DND-41 (cell line): Measurements from ENCODE around the gene FHIT.

Experiments used
- ATAC-seq: fragments of 200-7000 bp; cut with Tn5 transposase; 3 replicates; pipeline ENCODE4 v1.9.1; 2021; ENCODE audit warnings: low read depth; ENCODE audit not compliant: insufficient read depth
- DNase-seq: peaks from one replicate; pipeline ENCODE4 v3.0.0-alpha.2; 2020
- H2AFZ ChIP-seq: 2 replicates; pipeline ENCODE4 v1.6.0; 2012; ENCODE audit warnings: low read depth, low read length
- H3K27ac ChIP-seq: 2 replicates; pipeline ENCODE4 v1.5.1; 2012; ENCODE audit warnings: low read length, inconsistent platforms
- H3K27me3 ChIP-seq: fragments of 200-600 bp; sonication (generic); 2 replicates; pipeline ENCODE4 v1.6.0; 2012; ENCODE audit warnings: low read length, mild to moderate bottlenecking, inconsistent platforms; ENCODE audit not compliant: insufficient read depth, poor library complexity
- H3K36me3 ChIP-seq: 2 replicates; pipeline ENCODE4 v1.5.1; 2012; ENCODE audit warnings: low read length, inconsistent platforms; ENCODE audit not compliant: insufficient read depth
- H3K4me1 ChIP-seq: 2 replicates; pipeline ENCODE4 v1.5.1; 2012; ENCODE audit warnings: mild to moderate bottlenecking, low read length; ENCODE audit not compliant: insufficient read depth
- H3K4me2 ChIP-seq: 2 replicates; pipeline ENCODE4 v1.6.0; 2012; ENCODE audit warnings: mild to moderate bottlenecking, moderate library complexity, low read length, inconsistent platforms; ENCODE audit not compliant: insufficient read depth
- H3K4me3 ChIP-seq, 2 experiments: fragments of 200-600 bp in 1 of 2; shearing (Covaris generic) in 1 of 2; 2 replicates each; pipeline ENCODE4 v1.5.1; 2012 to 2016; ENCODE audit warnings: inconsistent platforms in 2 of 2, low read length in 2 of 2, mild to moderate bottlenecking in 2 of 2, low read depth in 1 of 2, moderate library complexity in 1 of 2
- H3K79me2 ChIP-seq: 2 replicates; pipeline ENCODE4 v1.6.0; 2012; ENCODE audit warnings: low read length, inconsistent platforms; ENCODE audit not compliant: insufficient read depth
- H3K9ac ChIP-seq: 2 replicates; pipeline ENCODE4 v1.6.0; 2012; ENCODE audit warnings: low read depth, mild to moderate bottlenecking, inconsistent platforms, low read length, moderate library complexity
- H3K9me3 ChIP-seq: 2 replicates; pipeline ENCODE4 v1.5.1; 2012; ENCODE audit warnings: low read length, moderate library complexity, mild to moderate bottlenecking, inconsistent platforms; ENCODE audit not compliant: insufficient read depth, severe bottlenecking
- H4K20me1 ChIP-seq: 2 replicates; pipeline ENCODE4 v1.6.0; 2012; ENCODE audit warnings: low read length; ENCODE audit not compliant: insufficient read depth
- EZH2 ChIP-seq: IDR thresholded peaks from 3 replicates; pipeline ENCODE4 v1.6.1; 2012; ENCODE audit warnings: borderline replicate concordance, low read depth, mild to moderate bottlenecking, moderate library complexity, low read length, inconsistent platforms; ENCODE audit not compliant: severe bottlenecking
- TF ChIP-seq, protein P1 (sequence below): IDR thresholded peaks from 2 replicates; pipeline ENCODE4 v1.5.1; 2012; ENCODE audit warnings: borderline replicate concordance, low read length, moderate library complexity, mild to moderate bottlenecking; ENCODE audit not compliant: poor library complexity, severe bottlenecking; ENCODE audit errors: extremely low read depth

FHIT gene

GRCh38 chr3:60444898-60445437 is 806.3 kb downstream of the FHIT start:
- H3K27me3 ChIP-seq: no peaks in the 10 kb centered on the region
- H3K4me2 ChIP-seq: no peak overlapping the region
- no peaks in the 10 kb centered on the region for H4K20me1 ChIP-seq
- DNase-seq (no peak), ATAC-seq (no peak)
- H3K4me1 ChIP-seq: no peaks in the 10 kb centered on the region
- H2AFZ ChIP-seq: no peak overlapping the region
- peaks cover 6% of the 10 kb centered on the region for H3K9me3 ChIP-seq
- H3K27ac ChIP-seq: no peak overlapping the region
- H3K4me3 ChIP-seq: no peak overlapping the region
- no peak for TF ChIP-seq EZH2
- TF ChIP-seq, protein P1, sequence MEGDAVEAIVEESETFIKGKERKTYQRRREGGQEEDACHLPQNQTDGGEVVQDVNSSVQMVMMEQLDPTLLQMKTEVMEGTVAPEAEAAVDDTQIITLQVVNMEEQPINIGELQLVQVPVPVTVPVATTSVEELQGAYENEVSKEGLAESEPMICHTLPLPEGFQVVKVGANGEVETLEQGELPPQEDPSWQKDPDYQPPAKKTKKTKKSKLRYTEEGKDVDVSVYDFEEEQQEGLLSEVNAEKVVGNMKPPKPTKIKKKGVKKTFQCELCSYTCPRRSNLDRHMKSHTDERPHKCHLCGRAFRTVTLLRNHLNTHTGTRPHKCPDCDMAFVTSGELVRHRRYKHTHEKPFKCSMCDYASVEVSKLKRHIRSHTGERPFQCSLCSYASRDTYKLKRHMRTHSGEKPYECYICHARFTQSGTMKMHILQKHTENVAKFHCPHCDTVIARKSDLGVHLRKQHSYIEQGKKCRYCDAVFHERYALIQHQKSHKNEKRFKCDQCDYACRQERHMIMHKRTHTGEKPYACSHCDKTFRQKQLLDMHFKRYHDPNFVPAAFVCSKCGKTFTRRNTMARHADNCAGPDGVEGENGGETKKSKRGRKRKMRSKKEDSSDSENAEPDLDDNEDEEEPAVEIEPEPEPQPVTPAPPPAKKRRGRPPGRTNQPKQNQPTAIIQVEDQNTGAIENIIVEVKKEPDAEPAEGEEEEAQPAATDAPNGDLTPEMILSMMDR: no peak
- H3K36me3 ChIP-seq: no peaks in the 10 kb centered on the region
- no peaks in the 10 kb centered on the region for H3K79me2 ChIP-seq
- no peak overlapping the region for H3K9ac ChIP-seq

DNA sequence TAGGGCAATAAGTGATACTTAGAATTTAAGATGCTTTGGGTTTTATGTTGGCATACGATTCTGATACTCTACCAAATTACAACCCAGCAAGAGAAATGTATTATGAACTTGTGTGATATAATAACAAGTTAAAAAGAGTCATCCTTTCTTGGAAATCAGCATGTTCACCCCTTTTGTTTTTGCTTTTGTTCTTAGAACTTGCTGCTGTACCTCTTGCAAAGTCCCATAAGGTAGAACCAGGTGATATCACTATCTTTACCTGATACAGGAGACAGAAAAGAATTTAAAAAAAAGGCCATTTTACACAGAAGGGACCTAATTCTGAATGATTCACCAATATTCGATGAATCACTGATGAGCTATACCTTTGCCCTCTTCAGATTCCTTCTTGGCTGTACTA is 810.4 kb downstream of the FHIT start:
- Histone ChIP-seq H3K4me2 (no peak overlapping the region), H3K4me1 (no peaks in the 10 kb centered on the region), H3K27ac (no peak overlapping the region), H4K20me1 (no peaks in the 10 kb centered on the region), H3K4me3 (no peak overlapping the region), H3K9me3 (peaks cover 6% of the 10 kb centered on the region), H3K27me3 (no peaks in the 10 kb centered on the region), H2AFZ (no peak overlapping the region), H3K79me2 (no peaks in the 10 kb centered on the region), H3K9ac (no peak overlapping the region), H3K36me3 (no peaks in the 10 kb centered on the region)
- no peak for TF ChIP-seq EZH2
- TF ChIP-seq, protein P1: no peak
- DNase-seq (no peak), ATAC-seq (no peak)

- TF ChIP-seq, protein P1: no peak
- no peak for TF ChIP-seq EZH2
- Histone ChIP-seq H3K4me2 (no peak overlapping the region), H3K9me3 (no peaks in the 10 kb centered on the region), H3K9ac (no peak overlapping the region), H3K4me3 (no peak overlapping the region), H4K20me1 (no peaks in the 10 kb centered on the region), H3K79me2 (no peaks in the 10 kb centered on the region), H3K4me1 (no peaks in the 10 kb centered on the region), H2AFZ (no peak overlapping the region), H3K36me3 (no peaks in the 10 kb centered on the region), H3K27ac (no peak overlapping the region), H3K27me3 (no peaks in the 10 kb centered on the region)
- DNase-seq (no peak), ATAC-seq (no peak)
Measured at GRCh38 chr3:60435941-60436650, 815.2 kb downstream of the FHIT start.
